Esophagus muscularis mucosa (tissue), 4 donors: ENCODE measurements around the gene ADAM19. TPM values are rescaled to one million over a fixed set of nuclear protein-coding genes. Genes with fewer than 3 reads are reported as not detected.

ENCODE experiments used
- DNase-seq: peaks from one replicate; pipeline ENCODE4 v3.0.0-alpha.2; 2017; ENCODE audit errors: extremely low spot score
- H3K27ac ChIP-seq, 4 donors: fragments of 200-600 bp; sonication (generic); replicated peaks in 1 of 4; 1 replicate in 3 of 4; 2 replicates in 1 of 4; pipeline ENCODE4 v1.5.1; 2016 to 2019; ENCODE audit warnings: mild to moderate bottlenecking in 1 of 4
- H3K27me3 ChIP-seq, 4 donors: fragments of 200-600 bp; sonication (generic); one replicate each; pipeline versions ENCODE4 v1.5.1 to v1.6.0; 2016 to 2019
- H3K36me3 ChIP-seq, 4 donors: fragments of 200-600 bp; sonication (generic); one replicate each; pipeline ENCODE4 v1.5.1; 2016 to 2019
- H3K4me1 ChIP-seq, 4 donors: fragments of 200-600 bp; sonication (generic); one replicate each; pipeline ENCODE4 v1.5.1; 2016 to 2019
- H3K4me3 ChIP-seq, 4 donors: fragments of 200-600 bp; sonication (generic); 1 replicate in 2 of 4; 2 replicates in 2 of 4; pipeline ENCODE4 v1.5.1; 2016 to 2019; ENCODE audit warnings: mild to moderate bottlenecking in 4 of 4, moderate library complexity in 1 of 4
- H3K9me3 ChIP-seq, 4 donors: fragments of 200-600 bp; sonication (generic); 1 replicate in 3 of 4; 2 replicates in 1 of 4; pipeline ENCODE4 v1.5.1; 2016 to 2019
- CTCF ChIP-seq, 3 experiments: fragments of 200-600 bp in 2 of 3; fragments of 450-650 bp in 1 of 3; sonication (generic) in 2 of 3; IDR thresholded peaks; one replicate each; pipeline ENCODE4 v1.5.1; 2017 to 2019; ENCODE audit warnings: antibody characterized with exemption in 3 of 3, mild to moderate bottlenecking in 2 of 3, moderate library complexity in 1 of 3
- EP300 ChIP-seq: sonication (generic); formaldehyde crosslinking; IDR thresholded peaks from one replicate; pipeline ENCODE4 v1.6.1; 2017; ENCODE audit warnings: antibody characterized with exemption
- POLR2A ChIP-seq: fragments of 450-650 bp; IDR thresholded peaks from one replicate; pipeline ENCODE4 v1.6.1; 2017; ENCODE audit warnings: antibody characterized with exemption, moderate library complexity, mild to moderate bottlenecking, low read depth
- POLR2AphosphoS5 ChIP-seq, 2 donors: sonication (generic); formaldehyde crosslinking; IDR thresholded peaks; one replicate each; pipeline ENCODE4 v1.6.1; 2017; ENCODE audit warnings: antibody characterized with exemption in 2 of 2
- WGBS: methylation state at CpG from one replicate; pipeline ENCODE4 v1.1.5; 2018; 5-methylcytosine and 5-hydroxymethylcytosine counted together
- intact Hi-C: fragments of 100-400 bp; cut with DNase I; formaldehyde crosslinking; loops from one replicate; pipeline ENCODE4 v1.15.1; 2023
- total RNA-seq, 4 donors: library from RNA; depleted of rRNA; stranded (reverse); fragments of >200 nt; gene quantifications; one replicate each; pipeline versions ENCODE4 v1.1.0 to v1.2.1, GENCODE V29; 2016

Gene ADAM19
- total RNA-seq, 4 donors from 2014 or later: 25.0 to 43.6 (median 28.1) TPM

- Histone ChIP-seq H3K27ac (no peak overlapping the region), H3K27me3 (no peaks in the 10 kb centered on the region), H3K36me3 (no peaks in the 10 kb centered on the region), H3K9me3 (no peaks in the 10 kb centered on the region), H3K4me1 (peaks cover 0 to 7% (median 5%) of the 10 kb centered on the region in 4 donors), H3K4me3 (no peak overlapping the region)
- intact Hi-C loops: no loop called here
- no peak for TF ChIP-seq EP300
- no peak for TF ChIP-seq POLR2A
- TF ChIP-seq POLR2AphosphoS5 (IDR thresholded peaks at IDR 0.05): no peak
- no peak for TF ChIP-seq CTCF (IDR thresholded peaks at IDR 0.05)
- DNase-seq: no peak
Measured at GRCh38 chr5:157594257-157594656, 18.7 kb upstream of the ADAM19 start.

GRCh38 chr5:157593052-157593757 lies 17.6 kb upstream of the ADAM19 start:
- no peaks in the 10 kb centered on the region for H3K36me3 ChIP-seq

GRCh38 chr5:157592594-157592993 lies 17.0 kb upstream of the ADAM19 start:
- no peaks in the 10 kb centered on the region for H3K27me3 ChIP-seq
- H3K9me3 ChIP-seq: no peaks in the 10 kb centered on the region
- no peaks in the 10 kb centered on the region for H3K36me3 ChIP-seq
- no peak overlapping the region for H3K27ac ChIP-seq
- no peak overlapping the region for H3K4me3 ChIP-seq
- no peak for TF ChIP-seq POLR2AphosphoS5 (IDR thresholded peaks at IDR 0.05)
- TF ChIP-seq EP300: no peak
- no peak for TF ChIP-seq CTCF (IDR thresholded peaks at IDR 0.05)
- TF ChIP-seq POLR2A: no peak
- WGBS: 58% methylated on average over 3 of the region's 3 CpGs
- H3K4me1 ChIP-seq: peaks cover 0 to 7% (median 5%) of the 10 kb centered on the region in 4 donors
- intact Hi-C loops: no loop called here
- no peak for DNase-seq

More at GRCh38 chr5:157593052-157593757, 17.6 kb upstream of the ADAM19 start:
- Histone ChIP-seq H3K27me3 (no peaks in the 10 kb centered on the region), H3K4me1 (peaks cover 0 to 7% (median 5%) of the 10 kb centered on the region in 4 donors), H3K27ac (no peak overlapping the region), H3K9me3 (no peaks in the 10 kb centered on the region), H3K4me3 (no peak overlapping the region)
- TF ChIP-seq POLR2AphosphoS5 (IDR thresholded peaks at IDR 0.05) (no peak), EP300 (no peak), CTCF (IDR thresholded peaks at IDR 0.05) (no peak), POLR2A (no peak)
- intact Hi-C loops: no loop called here
- WGBS: 87% methylated on average over 6 of the region's 6 CpGs
- no peak for DNase-seq

GRCh38 chr5:157590478-157590877 lies 14.9 kb upstream of the ADAM19 start:
- H3K27ac ChIP-seq: no peak overlapping the region
- no peak for TF ChIP-seq POLR2A
- no peak for TF ChIP-seq CTCF (IDR thresholded peaks at IDR 0.05)
- no peak for TF ChIP-seq EP300
- no peak for TF ChIP-seq POLR2AphosphoS5 (IDR thresholded peaks at IDR 0.05)
- no peaks in the 10 kb centered on the region for H3K27me3 ChIP-seq
- peaks cover 0 to 7% (median 5%) of the 10 kb centered on the region in 4 donors for H3K4me1 ChIP-seq
- intact Hi-C loops: no loop called here
- no peak overlapping the region for H3K4me3 ChIP-seq
- no peak for DNase-seq
- H3K9me3 ChIP-seq: no peaks in the 10 kb centered on the region
- no peaks in the 10 kb centered on the region for H3K36me3 ChIP-seq

GRCh38 chr5:157584628-157585027 lies 9.1 kb upstream of the ADAM19 start:
- Histone ChIP-seq H3K27ac (no peak overlapping the region), H3K4me3 (no peak overlapping the region), H3K27me3 (no peaks in the 10 kb centered on the region), H3K36me3 (no peaks in the 10 kb centered on the region), H3K9me3 (no peaks in the 10 kb centered on the region), H3K4me1 (no peaks in the 10 kb centered on the region)
- no peak for TF ChIP-seq CTCF (IDR thresholded peaks at IDR 0.05)
- no peak for TF ChIP-seq POLR2A
- TF ChIP-seq EP300: no peak
- TF ChIP-seq POLR2AphosphoS5 (IDR thresholded peaks at IDR 0.05): no peak
- WGBS: 89% methylated on average over 1 of the region's 1 CpG
- no peak for DNase-seq
- intact Hi-C loops: loop anchor here (10.0 kb wide), 1 partner anchor 70 kb away; the partner anchor contains the start of gene SOX30
